Measurements from ENCODE around the gene TAF8.

GRCh38 chr6:42071881-42072583 is 21.7 kb downstream of the TAF8 start:
- no peak for TF ChIP-seq POLR2A (IDR thresholded peaks at IDR 0.05)
- TF ChIP-seq, protein P1, sequence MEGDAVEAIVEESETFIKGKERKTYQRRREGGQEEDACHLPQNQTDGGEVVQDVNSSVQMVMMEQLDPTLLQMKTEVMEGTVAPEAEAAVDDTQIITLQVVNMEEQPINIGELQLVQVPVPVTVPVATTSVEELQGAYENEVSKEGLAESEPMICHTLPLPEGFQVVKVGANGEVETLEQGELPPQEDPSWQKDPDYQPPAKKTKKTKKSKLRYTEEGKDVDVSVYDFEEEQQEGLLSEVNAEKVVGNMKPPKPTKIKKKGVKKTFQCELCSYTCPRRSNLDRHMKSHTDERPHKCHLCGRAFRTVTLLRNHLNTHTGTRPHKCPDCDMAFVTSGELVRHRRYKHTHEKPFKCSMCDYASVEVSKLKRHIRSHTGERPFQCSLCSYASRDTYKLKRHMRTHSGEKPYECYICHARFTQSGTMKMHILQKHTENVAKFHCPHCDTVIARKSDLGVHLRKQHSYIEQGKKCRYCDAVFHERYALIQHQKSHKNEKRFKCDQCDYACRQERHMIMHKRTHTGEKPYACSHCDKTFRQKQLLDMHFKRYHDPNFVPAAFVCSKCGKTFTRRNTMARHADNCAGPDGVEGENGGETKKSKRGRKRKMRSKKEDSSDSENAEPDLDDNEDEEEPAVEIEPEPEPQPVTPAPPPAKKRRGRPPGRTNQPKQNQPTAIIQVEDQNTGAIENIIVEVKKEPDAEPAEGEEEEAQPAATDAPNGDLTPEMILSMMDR (IDR thresholded peaks at IDR 0.05), result no peak
- TF ChIP-seq POLR2AphosphoS5 (IDR thresholded peaks at IDR 0.05), result no peak
- TF ChIP-seq EP300 (IDR thresholded peaks at IDR 0.05), result no peak

Data from stomach (tissue), 4 donors.